Metanephros (tissue), 2 donors: ENCODE data around the gene TCEANC2. TPM values are rescaled to one million over a fixed set of nuclear protein-coding genes. Genes with fewer than 3 reads are reported as not detected.

ENCODE experiments used
- small RNA-seq: library from RNA; depleted of rRNA; stranded (forward); fragments of <200 nt; gene quantifications from one replicate; pipeline ENCODE3, GENCODE V24; 2014; ENCODE audit warnings: low replicate concordance
- total RNA-seq: library from RNA; depleted of rRNA; stranded (reverse); fragments of >200 nt; gene quantifications from one replicate; pipeline ENCODE4 v1.2.3, GENCODE V29; 2014

Gene TCEANC2
- total RNA-seq, result 6.7 TPM

GRCh38 chr1:54052934-54053744 lies at the start of gene TCEANC2, which contains the start of gene TMEM59:
Gene TCEANC2 (plus strand): TSS chr1:54053608. CDS start chr1:54054423, 815 bp downstream.
Gene TMEM59 (minus strand): TSS chr1:54053204. CDS start chr1:54053188, 16 bp downstream.

GRCh38 chr1:54017979-54018378 lies 35.4 kb upstream of the TCEANC2 start, which contains the start of gene LDLRAD1:
Gene LDLRAD1 (minus strand): TSS chr1:54018186. CDS start chr1:54018112, 74 bp downstream.

GRCh38 chr1:54152696-54153095 lies 99.3 kb downstream of the TCEANC2 start, which contains the start of gene CDCP2:
Gene CDCP2 (minus strand): TSS chr1:54153000. CDS start chr1:54152922, 78 bp downstream.

Small RNAs within 50 kb of the gene (small RNA-seq; reads per million reads assigned to genes)
- gene AL353898.1 (not detected), gene AL353898.2 (not detected)

Other genes with a start within 250 kb of the TCEANC2 start
- gene NDC1, start 215.3 kb upstream of the TCEANC2 start, total RNA-seq, result 21.1 TPM
- 21.4 TPM for gene YIPF1, start 163.8 kb upstream of the TCEANC2 start, total RNA-seq
- gene DIO1, start 159.4 kb upstream of the TCEANC2 start, total RNA-seq, result 8.6 TPM
- gene IFT25, start 107.9 kb upstream of the TCEANC2 start, total RNA-seq, result 29.0 TPM
- gene LRRC42, start 107.3 kb upstream of the TCEANC2 start, total RNA-seq, result 19.9 TPM
- not detected for gene LDLRAD1, start 35.4 kb upstream of the TCEANC2 start, total RNA-seq
- 328 TPM for gene TMEM59, start 404 bp upstream of the TCEANC2 start, total RNA-seq
- gene CDCP2, start 99.4 kb downstream of the TCEANC2 start, total RNA-seq, result 0.41 TPM
- gene CYB5RL, start 146.4 kb downstream of the TCEANC2 start, total RNA-seq, result 8.7 TPM
- 40.1 TPM for gene MRPL37, start 146.6 kb downstream of the TCEANC2 start, total RNA-seq